ENCODE results near the gene MB21D2. TPM values are rescaled to one million over a fixed set of nuclear protein-coding genes. Genes with fewer than 3 reads are reported as not detected.

Gene MB21D2
- total RNA-seq, 1 donor from 2014 or later, result 14.1 TPM

DNA sequence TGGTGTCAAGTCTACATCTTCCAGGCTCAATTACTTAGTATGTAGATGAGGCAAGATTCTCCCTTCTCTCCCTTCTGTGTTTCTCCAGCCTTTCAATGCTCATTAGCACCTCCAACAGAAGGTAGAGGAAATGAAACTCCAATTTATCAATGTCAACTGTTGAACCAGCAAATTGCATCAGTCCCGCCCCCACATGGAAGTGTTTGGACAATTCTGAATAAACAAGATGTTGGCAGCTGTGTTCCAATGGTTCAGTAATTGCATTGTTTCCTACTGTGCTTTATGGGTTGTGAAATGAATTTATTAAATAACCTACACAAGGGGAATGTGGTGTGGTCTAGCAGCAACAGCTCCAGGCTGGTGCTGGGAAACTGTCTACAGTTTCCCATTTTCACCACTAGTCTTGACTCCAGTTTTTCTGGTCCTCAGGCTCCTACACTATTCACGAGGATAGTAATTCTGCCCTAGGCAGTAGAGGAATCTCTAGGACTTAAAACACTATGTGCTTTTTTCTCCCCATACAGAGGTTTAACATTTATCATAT lies 91.9 kb downstream of the MB21D2 start:
- TF ChIP-seq, protein P1, sequence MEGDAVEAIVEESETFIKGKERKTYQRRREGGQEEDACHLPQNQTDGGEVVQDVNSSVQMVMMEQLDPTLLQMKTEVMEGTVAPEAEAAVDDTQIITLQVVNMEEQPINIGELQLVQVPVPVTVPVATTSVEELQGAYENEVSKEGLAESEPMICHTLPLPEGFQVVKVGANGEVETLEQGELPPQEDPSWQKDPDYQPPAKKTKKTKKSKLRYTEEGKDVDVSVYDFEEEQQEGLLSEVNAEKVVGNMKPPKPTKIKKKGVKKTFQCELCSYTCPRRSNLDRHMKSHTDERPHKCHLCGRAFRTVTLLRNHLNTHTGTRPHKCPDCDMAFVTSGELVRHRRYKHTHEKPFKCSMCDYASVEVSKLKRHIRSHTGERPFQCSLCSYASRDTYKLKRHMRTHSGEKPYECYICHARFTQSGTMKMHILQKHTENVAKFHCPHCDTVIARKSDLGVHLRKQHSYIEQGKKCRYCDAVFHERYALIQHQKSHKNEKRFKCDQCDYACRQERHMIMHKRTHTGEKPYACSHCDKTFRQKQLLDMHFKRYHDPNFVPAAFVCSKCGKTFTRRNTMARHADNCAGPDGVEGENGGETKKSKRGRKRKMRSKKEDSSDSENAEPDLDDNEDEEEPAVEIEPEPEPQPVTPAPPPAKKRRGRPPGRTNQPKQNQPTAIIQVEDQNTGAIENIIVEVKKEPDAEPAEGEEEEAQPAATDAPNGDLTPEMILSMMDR (conservative IDR thresholded peaks at IDR 0.05), result peak; percentile 56
- no peak for DNase-seq (ENCODE audit: extremely low spot score, unreplicated experiment)
- Mint-ChIP-seq H3K27ac (no peak overlapping the region), H3K36me3 (peaks cover 6% of the 10 kb centered on the region), H3K4me3 (no peak overlapping the region), H3K4me1 (ENCODE audit: unreplicated experiment) (peaks cover 14% of the 10 kb centered on the region), H3K9me3 (no peaks in the 10 kb centered on the region), H3K27me3 (no peaks in the 10 kb centered on the region)

DNA sequence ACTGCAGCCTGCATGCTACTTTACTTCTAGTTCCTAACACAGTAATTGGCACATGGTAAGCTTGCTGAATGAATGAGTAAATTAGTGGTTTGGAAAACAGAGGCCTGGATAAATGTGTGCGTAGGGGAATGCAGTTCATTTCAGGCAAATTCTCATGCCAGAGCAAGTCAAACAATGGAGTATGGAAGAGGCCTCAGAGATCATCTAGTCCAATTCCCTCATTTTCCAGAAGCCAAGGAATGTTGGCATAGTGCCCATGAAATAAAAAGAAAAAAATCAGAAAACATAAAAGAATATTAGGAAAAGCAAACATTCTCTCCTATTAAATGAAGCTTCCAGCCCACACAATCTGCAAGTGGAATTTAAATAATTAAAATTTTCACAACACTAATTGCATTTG lies 92.4 kb downstream of the MB21D2 start:
- Mint-ChIP-seq H3K36me3 (peaks cover 3% of the 10 kb centered on the region), H3K27me3 (no peaks in the 10 kb centered on the region), H3K9me3 (no peaks in the 10 kb centered on the region), H3K4me3 (no peak overlapping the region), H3K4me1 (ENCODE audit: unreplicated experiment) (peaks cover 11% of the 10 kb centered on the region), H3K27ac (no peak overlapping the region)
- TF ChIP-seq, protein P1 (conservative IDR thresholded peaks at IDR 0.05), result no peak
- DNase-seq (ENCODE audit: extremely low spot score, unreplicated experiment), result no peak

DNA sequence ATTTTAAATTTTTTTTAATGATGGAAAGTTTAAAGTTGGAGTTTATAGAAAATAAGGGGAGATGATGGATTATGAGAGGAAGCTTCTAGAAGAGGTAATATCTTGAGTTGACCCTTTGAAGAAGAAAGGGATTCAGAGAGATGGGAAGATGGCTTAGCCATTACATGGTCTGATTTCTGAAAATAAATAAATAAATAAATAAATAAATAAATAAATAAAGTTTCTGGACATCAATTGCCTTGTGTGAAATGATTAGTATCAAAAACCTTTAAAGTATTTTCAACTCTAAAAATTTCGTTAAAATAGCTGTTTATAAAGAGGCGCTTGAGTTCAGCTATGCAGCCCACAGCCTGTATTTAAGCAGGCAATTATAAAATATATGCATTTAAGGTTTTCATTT lies 93.3 kb downstream of the MB21D2 start:
- Mint-ChIP-seq H3K27ac (no peak overlapping the region), H3K36me3 (peaks cover 3% of the 10 kb centered on the region), H3K9me3 (no peaks in the 10 kb centered on the region), H3K4me1 (ENCODE audit: unreplicated experiment) (peaks cover 18% of the 10 kb centered on the region), H3K27me3 (no peaks in the 10 kb centered on the region), H3K4me3 (no peak overlapping the region)
- TF ChIP-seq, protein P1 (conservative IDR thresholded peaks at IDR 0.05), result no peak
- DNase-seq (ENCODE audit: extremely low spot score, unreplicated experiment), result no peak

DNA sequence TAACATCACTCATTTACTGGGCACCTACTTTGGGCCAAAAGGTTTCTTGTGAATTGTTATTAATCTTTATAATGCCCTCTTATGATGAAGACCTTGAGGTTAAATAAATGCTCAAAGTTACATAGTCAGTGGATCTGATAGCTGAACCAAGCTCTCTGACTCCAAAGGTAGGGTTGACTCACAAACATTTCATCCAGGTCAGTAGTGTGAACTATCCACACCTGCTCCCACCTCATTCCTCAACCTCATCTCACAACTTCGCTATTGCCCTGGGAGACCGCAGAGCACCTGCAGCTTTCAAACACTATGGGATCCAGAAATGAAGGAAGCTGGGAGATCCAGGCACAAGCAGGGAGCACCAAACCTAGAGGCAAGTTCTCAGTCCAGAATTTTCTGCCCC lies 96.5 kb downstream of the MB21D2 start:
- Mint-ChIP-seq H3K27me3 (no peaks in the 10 kb centered on the region), H3K4me3 (no peak overlapping the region), H3K9me3 (no peaks in the 10 kb centered on the region), H3K27ac (no peak overlapping the region), H3K36me3 (peaks cover 3% of the 10 kb centered on the region), H3K4me1 (ENCODE audit: unreplicated experiment) (peaks cover 45% of the 10 kb centered on the region)
- TF ChIP-seq, protein P1 (conservative IDR thresholded peaks at IDR 0.05), result no peak
- no peak for DNase-seq (ENCODE audit: extremely low spot score, unreplicated experiment)

DNA sequence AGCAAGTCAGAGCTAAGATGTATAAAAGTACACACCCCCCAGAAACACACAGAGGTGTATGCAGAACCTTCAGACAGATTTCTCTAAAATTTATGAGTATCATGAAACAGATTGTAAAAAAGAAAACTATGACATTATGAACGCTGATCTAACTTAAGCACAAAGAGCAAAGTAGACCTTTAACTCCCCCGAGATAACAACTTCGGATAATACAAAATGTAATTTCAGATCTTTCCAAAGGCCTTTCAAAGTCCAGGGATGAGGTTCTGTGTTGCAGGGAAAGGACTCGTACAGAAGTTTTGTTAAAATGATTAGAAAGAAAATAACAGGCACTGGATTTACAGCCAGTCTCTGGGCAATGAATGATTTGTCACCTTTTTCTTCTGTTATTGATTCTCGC lies 97.5 kb downstream of the MB21D2 start:
- H3K9me3 Mint-ChIP-seq, result no peaks in the 10 kb centered on the region
- H3K27ac Mint-ChIP-seq, result peak overlapping the region; percentile 25
- H3K27me3 Mint-ChIP-seq, result no peaks in the 10 kb centered on the region
- TF ChIP-seq, protein P1 (conservative IDR thresholded peaks at IDR 0.05), result no peak
- H3K36me3 Mint-ChIP-seq, result no peaks in the 10 kb centered on the region
- H3K4me3 Mint-ChIP-seq, result no peak overlapping the region
- no peak for DNase-seq (ENCODE audit: extremely low spot score, unreplicated experiment)
- peaks cover 40% of the 10 kb centered on the region for H3K4me1 Mint-ChIP-seq (ENCODE audit: unreplicated experiment)
